Liver (tissue), 9 donors: ENCODE results near the gene TNS1. TPM values are rescaled to one million over a fixed set of nuclear protein-coding genes. Genes with fewer than 3 reads are reported as not detected.

Source experiments
- DNase-seq: peaks from one replicate; pipeline ENCODE4 v3.0.0-alpha.2; 2017; ENCODE audit warnings: low spot score
- H3K27ac ChIP-seq, 2 donors: one replicate each; pipeline ENCODE4 v1.7.0; 2013; ENCODE audit warnings: inconsistent platforms in 2 of 2, low read length in 2 of 2, control low read depth in 1 of 2, low read depth in 1 of 2, mild to moderate bottlenecking in 1 of 2
- H3K27me3 ChIP-seq, 4 donors: one replicate each; pipeline versions ENCODE4 v1.6.1 to v1.7.0; 2013; ENCODE audit warnings: low read length in 3 of 4, inconsistent platforms in 1 of 4, mild to moderate bottlenecking in 1 of 4, moderate library complexity in 1 of 4; ENCODE audit not compliant: control insufficient read depth in 4 of 4, insufficient read depth in 4 of 4
- H3K36me3 ChIP-seq, 4 donors: one replicate each; pipeline versions ENCODE4 v1.6.1 to v1.7.0; 2013; ENCODE audit warnings: low read length in 3 of 4, mild to moderate bottlenecking in 3 of 4, low read depth in 1 of 4, moderate library complexity in 1 of 4; ENCODE audit not compliant: control insufficient read depth in 4 of 4, insufficient read depth in 3 of 4
- H3K4me1 ChIP-seq, 4 donors: one replicate each; pipeline versions ENCODE4 v1.6.1 to v1.7.0; 2013; ENCODE audit warnings: low read length in 3 of 4, mild to moderate bottlenecking in 3 of 4, moderate library complexity in 1 of 4; ENCODE audit not compliant: control insufficient read depth in 4 of 4, insufficient read depth in 4 of 4
- H3K4me3 ChIP-seq, 3 donors: one replicate each; pipeline versions ENCODE4 v1.6.1 to v1.7.0; 2013; ENCODE audit warnings: low read length in 3 of 3, control low read depth in 1 of 3, low read depth in 1 of 3, mild to moderate bottlenecking in 1 of 3
- H3K9ac ChIP-seq, 2 donors: one replicate each; pipeline ENCODE4 v1.7.0; 2013; ENCODE audit warnings: low read length in 2 of 2, mild to moderate bottlenecking in 2 of 2, moderate library complexity in 2 of 2, control low read depth in 1 of 2, low read depth in 1 of 2
- H3K9me3 ChIP-seq, 4 donors: one replicate each; pipeline versions ENCODE4 v1.6.1 to v1.7.0; 2013; ENCODE audit warnings: low read length in 3 of 4; ENCODE audit not compliant: control insufficient read depth in 4 of 4
- ATF3 ChIP-seq: IDR thresholded peaks from 2 replicates; pipeline ENCODE4 v1.6.1; 2016; ENCODE audit warnings: antibody characterized with exemption
- CTCF ChIP-seq: fragments of 150-350 bp; IDR thresholded peaks from 2 replicates; pipeline ENCODE4 v1.5.1; 2017; ENCODE audit warnings: improper control_type of control experiment, low read depth, low read length; ENCODE audit not compliant: missing input control
- EGR1 ChIP-seq, 2 donors: IDR thresholded peaks; 2 replicates each; pipeline ENCODE4 v1.6.1; 2016 to 2018; ENCODE audit warnings: antibody characterized with exemption in 2 of 2, low read depth in 2 of 2
- FOXA1 ChIP-seq: IDR thresholded peaks from 2 replicates; pipeline ENCODE4 v1.6.1; 2016; ENCODE audit warnings: antibody characterized with exemption
- FOXA2 ChIP-seq: IDR thresholded peaks from 2 replicates; pipeline ENCODE4 v1.6.1; 2016; ENCODE audit warnings: antibody characterized with exemption
- GABPA ChIP-seq, 2 donors: IDR thresholded peaks in 1 of 2; conservative IDR thresholded peaks in 1 of 2; 2 replicates each; pipeline ENCODE4 v1.6.1; 2016; ENCODE audit warnings: antibody characterized with exemption in 2 of 2, mild to moderate bottlenecking in 1 of 2, moderate library complexity in 1 of 2
- HNF4G ChIP-seq: IDR thresholded peaks from 2 replicates; pipeline ENCODE4 v1.6.1; 2016; ENCODE audit warnings: antibody characterized with exemption
- JUND ChIP-seq, 2 donors: IDR thresholded peaks; 2 replicates each; pipeline ENCODE4 v1.6.1; 2016; ENCODE audit warnings: antibody characterized with exemption in 2 of 2
- NR2F2 ChIP-seq: IDR thresholded peaks from 2 replicates; pipeline ENCODE4 v1.6.1; 2016; ENCODE audit warnings: antibody characterized with exemption
- RAD21 ChIP-seq, 2 donors: IDR thresholded peaks; 2 replicates each; pipeline ENCODE4 v1.6.1; 2016; ENCODE audit warnings: antibody characterized with exemption in 2 of 2, mild to moderate bottlenecking in 2 of 2
- REST ChIP-seq: IDR thresholded peaks from 2 replicates; pipeline ENCODE4 v1.6.1; 2016; ENCODE audit warnings: antibody characterized with exemption, mild to moderate bottlenecking
- RXRA ChIP-seq, 2 donors: IDR thresholded peaks; 2 replicates each; pipeline ENCODE4 v1.6.1; 2017 to 2018; ENCODE audit warnings: antibody characterized with exemption in 2 of 2, mild to moderate bottlenecking in 1 of 2
- SP1 ChIP-seq: IDR thresholded peaks from 2 replicates; pipeline ENCODE4 v1.6.1; 2018; ENCODE audit warnings: antibody characterized with exemption, mild to moderate bottlenecking
- TAF1 ChIP-seq: conservative IDR thresholded peaks from 2 replicates; pipeline ENCODE4 v1.6.1; 2016; ENCODE audit warnings: antibody characterized with exemption, mild to moderate bottlenecking
- YY1 ChIP-seq: IDR thresholded peaks from 2 replicates; pipeline ENCODE4 v1.6.1; 2016; ENCODE audit warnings: antibody characterized with exemption, mild to moderate bottlenecking
- ZBTB33 ChIP-seq: IDR thresholded peaks from 2 replicates; pipeline ENCODE4 v1.6.1; 2016; ENCODE audit warnings: antibody characterized with exemption
- WGBS: extraction: QIAGEN DNeasy Blood & Tissue Kit; methylation state at CpG from one replicate; pipeline ENCODE4 v1.1.7; 2013; 5-methylcytosine and 5-hydroxymethylcytosine counted together
- polyA plus RNA-seq, 2 donors: library from polyadenylated mRNA; stranded (reverse) in 1 of 2; unstranded in 1 of 2; fragments of 200-250 nt in 1 of 2; fragments of >200 nt in 1 of 2; fragmentation: Nextera tagmentation in 1 of 2; extraction: Ambion mirVana in 1 of 2; gene quantifications; one replicate each; pipeline versions ENCODE4 v1.2.1 to v1.2.3, GENCODE V29; 2013 to 2015
- total RNA-seq, 2 donors: library from RNA; depleted of rRNA; stranded (reverse); fragments of >200 nt; gene quantifications; one replicate each; pipeline ENCODE4 v1.2.3, GENCODE V29; 2014
- donor health status: healthy.
- donor health status: healthy.
- donor health status: healthy.
- donor health status: healthy.
- donor health status: healthy.

The TNS1 gene
- total and polyA plus RNA-seq, 4 donors: 16.3 to 128 (median 57.3) TPM

GRCh38 chr2:217950401-217950871 lies 52.4 kb downstream of the TNS1 start (continued):
- TF ChIP-seq RXRA (IDR thresholded peaks at IDR 0.05) (peak; percentile 75 to 87), TAF1 (no peak), EGR1 (IDR thresholded peaks at IDR 0.05; ENCODE audit: low read depth in 2 of 2) (no peak), ZBTB33 (no peak), SP1 (peak; percentile 62)

- no peaks in the 10 kb centered on the region for H3K9me3 ChIP-seq
- H3K36me3 ChIP-seq: no peaks in the 10 kb centered on the region
- DNase-seq: no peak
- H3K9ac ChIP-seq: no peak overlapping the region
- H3K4me1 ChIP-seq: peaks cover 7 to 13% (median 12%) of the 10 kb centered on the region in 4 donors
- no peaks in the 10 kb centered on the region for H3K27me3 ChIP-seq
- H3K4me3 ChIP-seq: no peak overlapping the region
- TF ChIP-seq ATF3 (no peak), RXRA (IDR thresholded peaks at IDR 0.05) (no peak), GABPA (IDR thresholded peaks at IDR 0.05 in 1 of 2, conservative IDR thresholded peaks at IDR 0.05 in 1 of 2) (no peak)
- H3K27ac ChIP-seq: no peak overlapping the region
These were observed 53.3 kb downstream of the TNS1 start for GRCh38 chr2:217949447-217949846.

GRCh38 chr2:217948897-217949296 lies 53.9 kb downstream of the TNS1 start:
- H3K27ac ChIP-seq: no peak overlapping the region
- no peak for TF ChIP-seq GABPA (IDR thresholded peaks at IDR 0.05 in 1 of 2, conservative IDR thresholded peaks at IDR 0.05 in 1 of 2)
- no peak for TF ChIP-seq HNF4G
- H3K36me3 ChIP-seq: no peaks in the 10 kb centered on the region
- H3K4me1 ChIP-seq: peaks cover 9 to 13% (median 11%) of the 10 kb centered on the region in 4 donors
- H3K9me3 ChIP-seq: no peaks in the 10 kb centered on the region
- no peaks in the 10 kb centered on the region for H3K27me3 ChIP-seq
- 89% methylated on average over 6 of the region's 6 CpGs for WGBS
- H3K9ac ChIP-seq: no peak overlapping the region
- DNase-seq: no peak
- H3K4me3 ChIP-seq: no peak overlapping the region

- Histone ChIP-seq H3K27ac (no peak overlapping the region), H3K4me1 (peaks cover 9 to 13% (median 11%) of the 10 kb centered on the region in 4 donors)
- no peak for DNase-seq
These were observed 54.4 kb downstream of the TNS1 start for GRCh38 chr2:217948351-217948791.

More at GRCh38 chr2:217948351-217948791, 54.4 kb downstream of the TNS1 start:
- no peak for TF ChIP-seq YY1
- TF ChIP-seq ATF3: no peak
- no peak for TF ChIP-seq REST
- no peak for TF ChIP-seq NR2F2
- TF ChIP-seq GABPA (IDR thresholded peaks at IDR 0.05 in 1 of 2, conservative IDR thresholded peaks at IDR 0.05 in 1 of 2): no peak
- TF ChIP-seq TAF1: no peak
- no peak for TF ChIP-seq ZBTB33
- TF ChIP-seq CTCF: no peak
- TF ChIP-seq SP1: no peak
- no peak for TF ChIP-seq FOXA2
- TF ChIP-seq FOXA1: no peak
- no peak for TF ChIP-seq RAD21 (IDR thresholded peaks at IDR 0.05)
- no peak for TF ChIP-seq JUND (IDR thresholded peaks at IDR 0.05)
- no peak overlapping the region for H3K9ac ChIP-seq
- H3K27me3 ChIP-seq: no peaks in the 10 kb centered on the region
- no peak overlapping the region for H3K4me3 ChIP-seq
- WGBS: 93% methylated on average over 4 of the region's 4 CpGs
- H3K36me3 ChIP-seq: no peaks in the 10 kb centered on the region
- H3K9me3 ChIP-seq: no peaks in the 10 kb centered on the region
